Brain microvascular endothelial cell (primary cell): ENCODE data around the gene TMEM134.
"Not testable (repeated sequence)": the region's sequence is repeated elsewhere in the genome, so short reads cannot be mapped to it uniquely, and the experiment has no call there.

Experiments used
- DNase-seq: peaks from one replicate; pipeline ENCODE4 v3.0.0-alpha.2; 2020
- H3K27ac ChIP-seq: fragments of 250-450 bp; sonication (Bioruptor Pico); 2 replicates; pipeline ENCODE4 v1.5.1; 2020; ENCODE audit warnings: mild to moderate bottlenecking, moderate library complexity
- H3K27me3 ChIP-seq: fragments of 250-450 bp; sonication (Bioruptor Pico); replicated peaks from 2 replicates; pipeline ENCODE4 v1.5.1; 2020; ENCODE audit warnings: mild to moderate bottlenecking
- H3K36me3 ChIP-seq: fragments of 250-450 bp; sonication (Bioruptor Pico); replicated peaks from 2 replicates; pipeline ENCODE4 v1.5.1; 2020; ENCODE audit warnings: mild to moderate bottlenecking
- H3K4me3 ChIP-seq: 2 replicates; pipeline ENCODE4 v1.5.1; 2011; ENCODE audit warnings: low read depth, mild to moderate bottlenecking, control low read depth, low read length, moderate library complexity
- in situ Hi-C: cut with HindIII; loops from 2 replicates; pipeline ENCODE4 v1.10.0; 2017; ENCODE audit warnings: low sequenced_read_pairs, low pct_ligation_motif_present
- TF ChIP-seq, protein P1 (sequence below): IDR thresholded peaks from 2 replicates; pipeline ENCODE4 v1.5.1; 2011; ENCODE audit warnings: low read depth, mild to moderate bottlenecking, moderate library complexity, low read length, control low read depth, inconsistent platforms; ENCODE audit errors: missing control alignments

The TMEM134 gene

GRCh38 chr11:67468056-67468455, 995 bp downstream of the TMEM134 start:
- TF ChIP-seq, protein P1, sequence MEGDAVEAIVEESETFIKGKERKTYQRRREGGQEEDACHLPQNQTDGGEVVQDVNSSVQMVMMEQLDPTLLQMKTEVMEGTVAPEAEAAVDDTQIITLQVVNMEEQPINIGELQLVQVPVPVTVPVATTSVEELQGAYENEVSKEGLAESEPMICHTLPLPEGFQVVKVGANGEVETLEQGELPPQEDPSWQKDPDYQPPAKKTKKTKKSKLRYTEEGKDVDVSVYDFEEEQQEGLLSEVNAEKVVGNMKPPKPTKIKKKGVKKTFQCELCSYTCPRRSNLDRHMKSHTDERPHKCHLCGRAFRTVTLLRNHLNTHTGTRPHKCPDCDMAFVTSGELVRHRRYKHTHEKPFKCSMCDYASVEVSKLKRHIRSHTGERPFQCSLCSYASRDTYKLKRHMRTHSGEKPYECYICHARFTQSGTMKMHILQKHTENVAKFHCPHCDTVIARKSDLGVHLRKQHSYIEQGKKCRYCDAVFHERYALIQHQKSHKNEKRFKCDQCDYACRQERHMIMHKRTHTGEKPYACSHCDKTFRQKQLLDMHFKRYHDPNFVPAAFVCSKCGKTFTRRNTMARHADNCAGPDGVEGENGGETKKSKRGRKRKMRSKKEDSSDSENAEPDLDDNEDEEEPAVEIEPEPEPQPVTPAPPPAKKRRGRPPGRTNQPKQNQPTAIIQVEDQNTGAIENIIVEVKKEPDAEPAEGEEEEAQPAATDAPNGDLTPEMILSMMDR: no peak
- Histone ChIP-seq H3K27ac (no peak overlapping the region), H3K27me3 (no peaks in the 10 kb centered on the region), H3K4me3 (peak overlapping the region; percentile 73), H3K36me3 (no peaks in the 10 kb centered on the region)
- in situ Hi-C loops: no loop called here
- no peak for DNase-seq

DNA sequence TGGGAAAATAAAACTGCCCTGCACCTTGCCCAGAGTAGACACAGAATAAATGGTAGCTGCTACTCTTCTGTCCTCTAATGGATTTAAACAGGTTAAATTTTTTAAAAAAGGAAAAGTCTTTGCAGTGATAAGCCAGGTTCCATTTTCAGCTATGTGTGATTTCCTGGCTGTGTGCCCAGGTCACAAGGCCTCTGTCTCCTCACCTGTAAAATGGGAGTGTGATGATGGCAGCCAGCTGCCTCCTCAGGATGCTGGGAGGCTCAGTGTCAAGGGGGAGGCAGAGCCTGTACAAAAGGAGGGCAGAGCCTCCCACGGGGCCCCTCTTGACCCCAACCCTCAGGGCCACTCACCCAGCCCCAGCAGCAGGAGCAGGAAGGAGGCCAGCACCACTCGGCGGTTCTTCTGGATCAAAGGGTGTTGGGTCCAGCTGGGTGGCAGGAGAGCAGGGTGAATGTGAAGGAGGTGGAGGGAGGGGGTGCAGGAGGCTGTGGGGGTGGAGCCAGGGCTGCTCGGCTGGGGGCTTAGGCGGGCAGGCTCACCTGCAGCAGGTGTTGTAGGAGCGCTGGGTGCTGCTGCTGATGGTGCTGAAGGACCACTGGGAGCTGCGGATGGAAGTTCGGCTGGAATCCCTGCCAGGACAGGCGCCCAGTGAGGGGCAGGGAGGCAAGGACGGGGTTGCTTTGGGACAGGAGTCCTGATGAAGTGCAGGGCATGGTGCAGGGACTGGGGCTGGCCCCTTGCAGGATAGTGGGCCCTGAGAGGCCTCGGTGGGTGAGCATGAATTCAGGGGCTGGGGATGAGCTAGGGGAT, 1.9 kb downstream of the TMEM134 start:
- no peak for DNase-seq
- H3K36me3 ChIP-seq: no peaks in the 10 kb centered on the region
- no peaks in the 10 kb centered on the region for H3K27me3 ChIP-seq
- in situ Hi-C loops: no loop called here
- no peak overlapping the region for H3K27ac ChIP-seq
- TF ChIP-seq, protein P1: no peak
- H3K4me3 ChIP-seq: no peak overlapping the region

GRCh38 chr11:67466367-67466766, 2.7 kb downstream of the TMEM134 start:
- in situ Hi-C loops: no loop called here
- H3K36me3 ChIP-seq: no peaks in the 10 kb centered on the region
- TF ChIP-seq, protein P1: no peak
- no peak overlapping the region for H3K27ac ChIP-seq
- H3K4me3 ChIP-seq: no peak overlapping the region
- H3K27me3 ChIP-seq: no peaks in the 10 kb centered on the region
- DNase-seq: no peak

GRCh38 chr11:67465530-67465929, 3.5 kb downstream of the TMEM134 start:
- H3K36me3 ChIP-seq, in situ Hi-C loops, H3K27ac ChIP-seq, H3K27me3 ChIP-seq, DNase-seq: not testable (repeated sequence)
- peak overlapping the region; percentile 70 for H3K4me3 ChIP-seq

GRCh38 chr11:67465189-67465510, 3.9 kb downstream of the TMEM134 start:
- H3K4me3 ChIP-seq: peak overlapping the region; percentile 70
- in situ Hi-C loops: no loop called here
- H3K27me3 ChIP-seq: no peaks in the 10 kb centered on the region
- TF ChIP-seq, protein P1: no peak
- peak overlapping the region; percentile 55 for H3K27ac ChIP-seq
- no peaks in the 10 kb centered on the region for H3K36me3 ChIP-seq
- DNase-seq: no peak

GRCh38 chr11:67464411-67465188, 4.5 kb downstream of the TMEM134 start:
- peak; percentile 62 for DNase-seq
- Histone ChIP-seq H3K27me3 (no peaks in the 10 kb centered on the region), H3K36me3 (no peaks in the 10 kb centered on the region), H3K27ac (peak overlapping the region; percentile 77), H3K4me3 (peak overlapping the region; percentile 70)
- in situ Hi-C loops: no loop called here
- TF ChIP-seq, protein P1: no peak
